HS-5 (cell line): ENCODE measurements around the gene CIP2A.
"Not testable (repeated sequence)": the region's sequence is repeated elsewhere in the genome, so short reads cannot be mapped to it uniquely, and the experiment has no call there.

Experiments
- DNase-seq: peaks from one replicate; pipeline ENCODE4 v3.0.0-alpha.2; 2012; ENCODE audit warnings: low read depth

Gene CIP2A

DNA sequence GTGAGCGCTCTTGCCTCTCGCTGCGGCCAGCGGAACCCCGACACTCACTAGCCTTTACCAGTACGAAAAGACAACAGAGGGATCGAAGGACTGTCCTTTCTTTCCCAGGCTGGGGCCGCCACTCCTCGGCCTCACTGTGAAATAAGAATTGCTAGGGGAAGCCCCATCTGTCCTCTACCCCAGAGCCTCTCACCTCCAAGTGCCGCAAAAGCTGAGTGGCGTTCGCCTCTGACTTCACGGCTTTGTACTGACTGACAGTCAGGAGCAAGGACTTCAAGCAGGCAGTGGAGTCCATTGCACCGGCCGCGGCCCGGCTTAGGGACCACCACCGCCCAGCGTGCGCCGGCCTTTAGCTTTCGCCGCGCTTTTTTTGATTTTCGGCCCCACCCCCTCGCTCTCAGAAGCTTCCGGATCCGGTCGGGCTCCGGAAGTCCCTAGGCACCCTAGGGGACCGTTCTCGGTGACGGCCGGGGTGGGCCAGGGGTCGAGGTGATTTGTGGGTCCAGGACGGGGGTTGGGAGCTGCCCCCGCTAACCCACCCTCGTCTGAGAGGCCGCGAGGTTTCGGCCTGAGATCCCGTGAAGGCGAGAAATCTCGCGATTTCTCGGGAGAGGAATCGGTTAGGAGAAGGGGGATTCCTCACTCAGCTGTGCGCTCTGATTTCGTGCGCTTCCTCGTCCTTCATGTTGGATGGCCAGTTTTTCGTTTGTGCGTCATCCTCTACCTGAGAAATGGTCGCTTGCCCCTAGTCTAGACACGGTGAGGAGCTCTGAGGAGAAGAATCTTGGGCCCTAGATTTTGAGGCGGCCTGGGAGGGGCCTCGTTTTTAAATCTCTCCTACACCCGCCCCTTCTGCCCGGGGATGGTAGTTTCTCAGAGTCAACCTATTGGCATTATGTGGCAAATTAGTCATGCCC lies at the start of gene CIP2A, which contains the start of gene DZIP3:
Gene CIP2A, minus strand, starts transcription at position 358 of the 917 bp plus-strand sequence. Its CDS starts 63 bp downstream, at position 295.
Gene DZIP3, plus strand, starts transcription at position 642 of the 917 bp plus-strand sequence. CDS start 15,685 bp downstream, outside the sequence.
- peak; percentile 82 for DNase-seq

DNA sequence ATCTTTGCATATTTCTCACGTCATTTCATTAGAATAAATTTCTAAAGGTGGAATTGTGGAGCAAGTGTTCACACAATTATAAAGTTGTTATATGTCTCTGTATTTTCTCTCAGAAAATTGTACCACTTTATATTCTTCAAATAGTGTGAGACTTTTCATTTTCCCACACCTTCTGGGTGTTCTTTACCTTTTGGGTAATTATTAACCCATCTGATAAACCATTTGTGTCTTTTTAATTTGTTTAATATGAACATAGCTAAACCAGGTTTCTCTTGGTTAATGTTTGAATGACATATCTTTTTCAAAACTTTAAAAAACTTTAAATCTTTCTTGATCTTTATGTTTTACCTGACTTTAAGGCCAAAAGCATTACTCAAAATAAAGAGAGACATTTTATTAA lies 40.7 kb upstream of the CIP2A start:
- DNase-seq: no peak

DNA sequence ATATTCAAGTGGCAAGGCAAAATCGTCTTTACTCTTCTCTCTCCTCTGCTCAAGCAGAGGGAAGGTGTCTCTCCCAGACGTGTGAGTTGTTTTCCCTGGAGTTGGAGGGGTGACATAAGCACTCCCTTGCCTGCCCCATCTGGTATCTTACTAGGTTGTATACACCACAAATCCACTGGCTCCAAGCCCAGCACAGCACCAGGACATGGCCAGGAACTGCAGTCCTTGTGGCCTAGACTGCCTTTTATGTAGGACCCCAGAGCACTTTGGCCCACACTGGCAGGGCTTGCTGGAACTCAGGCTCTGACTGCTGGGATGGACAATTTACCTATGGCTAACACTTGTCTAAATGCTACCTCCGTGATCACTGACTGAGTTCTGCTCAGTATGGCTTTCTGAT lies 34.3 kb upstream of the CIP2A start:
- no peak for DNase-seq

DNA sequence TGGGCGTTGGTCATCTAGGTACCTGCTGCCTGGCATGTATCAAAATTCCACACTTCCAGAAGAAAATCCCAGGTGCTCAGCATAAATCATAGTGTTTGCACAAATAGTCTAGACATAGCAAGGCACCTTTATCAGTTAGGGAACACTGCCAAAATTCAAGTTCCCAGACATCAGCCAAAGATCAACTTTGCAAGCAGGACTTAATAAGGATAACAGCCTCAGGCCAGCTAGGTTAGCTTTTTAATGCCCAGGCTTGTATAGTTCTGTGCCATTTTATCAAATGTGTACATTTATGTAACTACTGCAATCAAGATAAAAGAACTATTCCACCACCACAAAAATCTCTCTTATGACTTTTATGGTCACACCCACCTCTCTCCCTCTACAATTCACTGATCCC lies 31.0 kb upstream of the CIP2A start:
- no peak for DNase-seq

DNA sequence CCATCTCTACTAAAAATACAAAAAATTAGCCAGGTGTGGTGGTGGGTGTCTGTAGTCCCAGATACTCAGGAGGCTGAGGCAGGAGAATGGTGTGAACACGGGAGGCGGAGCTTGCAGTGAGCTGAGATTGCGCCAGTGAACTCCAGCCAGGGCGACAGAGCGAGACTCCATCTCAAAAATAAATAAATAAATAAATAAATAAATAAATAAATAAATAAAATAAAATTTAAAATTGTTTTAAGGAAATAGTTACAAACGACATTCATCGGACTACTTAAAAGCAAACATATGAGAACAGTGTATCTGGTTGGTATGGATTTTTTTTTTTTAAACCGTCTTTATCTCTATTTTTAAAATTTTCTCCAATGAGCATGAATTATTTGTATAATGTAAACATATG lies 26.9 kb upstream of the CIP2A start:
- not testable (repeated sequence) for DNase-seq

DNA sequence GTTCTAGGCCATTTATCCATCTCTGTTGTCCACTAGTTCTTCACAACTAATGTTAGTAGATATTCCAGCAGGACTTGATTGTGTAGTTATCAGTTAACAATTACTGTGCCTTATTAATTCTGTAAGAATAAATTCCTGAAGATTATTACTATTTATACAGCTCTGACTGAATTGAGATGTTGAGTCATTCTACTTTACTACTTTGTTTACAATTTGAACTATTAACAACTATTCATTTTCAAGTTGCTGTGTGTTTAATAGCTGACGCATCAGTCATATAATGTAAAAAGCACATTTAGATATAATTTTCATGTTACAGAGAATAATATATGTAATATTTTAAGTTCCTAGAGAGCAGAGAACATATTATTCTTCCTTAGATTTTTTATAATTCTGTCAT lies 21.4 kb upstream of the CIP2A start:
- DNase-seq: no peak

DNA sequence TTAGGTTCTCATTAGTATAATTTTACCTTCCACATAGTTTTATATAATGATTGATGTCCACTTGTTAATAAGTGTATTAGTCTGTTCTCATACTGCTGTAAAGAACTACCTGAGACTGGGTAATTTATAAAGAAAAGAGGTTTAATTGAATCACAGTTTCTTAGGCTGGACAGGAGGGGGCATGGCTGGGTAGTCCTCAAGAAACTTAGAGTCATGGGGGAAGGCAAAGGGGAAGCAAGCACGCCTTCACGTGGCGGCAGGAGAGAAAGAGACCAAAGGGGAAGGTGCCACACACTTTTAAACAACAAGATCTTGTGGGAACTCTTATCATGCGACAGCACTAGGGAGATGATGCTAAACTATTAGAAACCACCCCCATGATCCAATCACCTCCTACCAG lies 19.5 kb upstream of the CIP2A start:
- DNase-seq: no peak

DNA sequence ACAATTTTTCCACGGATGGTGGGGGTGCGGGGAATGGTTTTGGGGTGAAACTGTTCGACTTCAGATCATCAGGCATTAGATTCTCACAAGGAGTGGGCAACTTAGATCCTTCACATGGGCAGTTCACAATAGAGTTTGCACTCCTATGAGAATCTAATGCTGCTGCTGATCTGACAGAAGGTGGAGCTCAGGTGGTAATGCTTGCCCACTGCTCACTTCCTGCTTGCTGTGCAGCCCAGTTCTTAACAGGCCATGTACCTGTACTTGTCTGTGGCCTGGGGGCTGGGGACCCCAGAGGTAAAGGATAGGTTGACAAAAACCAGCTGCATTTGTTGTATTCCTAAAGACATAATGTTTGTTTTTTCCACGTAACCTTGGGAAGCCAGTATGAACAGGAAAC lies 16.3 kb upstream of the CIP2A start:
- DNase-seq: no peak

DNA sequence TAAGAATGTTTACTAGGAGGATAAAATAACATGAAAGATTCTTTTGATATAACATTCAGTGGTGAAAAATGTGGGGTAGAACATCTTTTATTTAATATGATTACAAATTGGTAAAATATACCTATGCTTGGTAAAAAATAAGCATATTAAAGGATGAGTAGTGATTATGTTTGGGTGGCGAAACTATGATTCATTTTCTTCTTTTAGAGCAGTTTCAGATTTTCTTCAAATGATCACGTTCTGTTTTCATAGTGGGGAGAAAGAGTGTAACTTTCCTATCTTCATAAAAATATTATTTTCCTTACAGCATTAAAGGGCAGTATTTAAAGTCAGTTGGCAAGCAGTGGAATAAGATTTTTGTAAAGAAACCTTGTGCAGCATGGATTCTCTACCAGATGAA lies 15.8 kb upstream of the CIP2A start:
- no peak for DNase-seq

DNA sequence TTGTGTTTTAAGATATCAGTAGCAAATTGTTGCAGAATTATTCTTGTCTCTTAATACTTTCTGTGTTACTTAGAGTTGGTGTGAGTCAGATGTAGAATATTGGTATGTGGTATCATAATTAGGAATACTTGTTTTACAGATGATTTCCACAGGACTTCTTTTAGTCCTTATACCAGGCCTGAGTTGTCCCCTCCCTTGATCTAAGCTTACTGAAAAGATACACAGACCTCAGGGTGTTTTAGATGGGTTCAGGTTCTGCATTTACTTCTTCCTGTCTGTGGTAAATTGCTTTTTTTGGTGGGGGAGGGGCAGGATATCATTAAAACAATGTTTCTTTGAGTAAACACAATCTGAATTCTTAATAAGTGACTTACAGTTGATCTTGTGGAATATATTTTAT lies 14.5 kb upstream of the CIP2A start:
- DNase-seq: no peak

DNA sequence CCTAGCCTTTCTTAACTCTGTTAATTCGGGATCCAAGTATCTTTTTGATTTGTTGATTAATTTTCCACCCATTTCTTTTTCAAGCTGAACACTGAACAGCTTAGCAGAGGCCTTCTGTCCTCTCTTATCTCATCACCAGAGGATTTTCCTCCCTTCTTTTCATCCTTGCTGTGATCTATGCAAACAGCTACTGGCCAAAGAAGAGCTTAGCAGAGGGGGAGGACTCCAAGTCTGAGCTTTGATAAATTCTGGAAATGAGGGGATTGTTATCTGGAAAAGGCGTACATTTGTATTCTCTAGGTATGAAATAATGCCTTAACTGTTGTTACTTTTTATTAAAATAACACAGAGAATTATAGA lies 13.7 kb upstream of the CIP2A start:
- no peak for DNase-seq

DNA sequence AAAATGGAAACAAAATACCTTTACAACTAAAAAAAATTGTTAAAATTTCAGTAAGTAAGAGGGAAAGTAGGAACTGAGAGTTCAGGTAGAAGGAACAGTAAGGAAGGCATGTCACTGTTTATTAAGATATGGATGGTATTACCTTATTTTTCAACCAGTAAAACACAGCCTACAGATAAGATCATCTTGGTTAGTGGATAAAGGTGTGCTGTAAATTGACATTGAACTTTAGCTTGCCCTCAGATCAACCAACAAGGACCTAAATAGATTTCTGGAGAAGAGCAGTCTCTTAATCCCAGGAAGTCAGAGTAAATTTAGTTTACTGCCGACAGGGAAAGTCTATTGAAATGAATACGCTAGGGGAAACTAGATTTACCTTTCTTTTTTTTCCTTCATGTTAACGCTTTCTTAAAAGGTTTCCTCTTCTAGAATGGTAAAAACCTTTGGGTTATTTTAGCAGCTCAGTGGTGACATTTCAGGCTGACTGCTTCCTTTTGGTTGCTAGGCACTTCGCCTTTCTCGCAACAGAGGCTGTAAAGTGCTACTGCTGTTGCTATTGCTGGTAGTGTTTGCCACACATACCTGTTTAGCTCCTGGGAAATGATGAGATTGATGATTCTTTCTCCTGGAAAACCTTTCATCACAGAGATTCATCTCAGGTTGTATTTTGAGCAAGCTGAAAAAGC lies 13.2 kb upstream of the CIP2A start:
- no peak for DNase-seq

DNA sequence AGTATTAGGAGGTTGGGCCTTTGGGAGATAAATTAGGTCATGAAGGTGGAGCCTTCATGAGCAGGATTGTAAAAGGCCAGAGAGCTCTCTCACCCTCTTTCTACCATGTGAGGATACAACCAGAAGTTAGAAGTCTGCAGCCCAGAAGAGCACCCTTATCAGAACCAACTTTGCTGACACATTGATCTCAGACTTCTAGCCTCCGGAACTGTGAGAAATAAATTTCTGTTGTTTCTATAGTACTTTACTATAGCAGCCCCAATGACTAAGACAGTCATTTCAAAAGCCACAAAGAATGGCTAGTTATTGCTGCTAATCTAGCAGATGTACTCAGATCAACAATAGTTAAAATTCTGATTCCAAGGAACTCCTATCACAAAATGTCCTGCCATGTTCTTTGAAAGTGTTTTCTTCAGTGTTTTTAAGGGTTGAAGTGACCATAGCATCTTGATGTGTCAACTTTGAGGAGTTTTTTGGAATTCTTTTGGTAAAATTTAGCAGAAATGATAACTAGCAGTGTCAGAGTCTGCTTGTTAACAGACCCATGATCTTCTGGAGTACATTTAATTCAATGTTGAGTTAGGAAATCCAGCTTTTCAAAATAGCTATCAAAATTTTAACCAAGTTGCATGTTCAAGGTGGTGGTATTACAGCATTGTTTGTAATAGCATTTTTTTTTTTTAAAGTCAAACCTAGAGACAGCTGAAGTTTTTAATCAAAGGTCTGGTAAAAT lies 10.6 kb upstream of the CIP2A start:
- no peak for DNase-seq

DNA sequence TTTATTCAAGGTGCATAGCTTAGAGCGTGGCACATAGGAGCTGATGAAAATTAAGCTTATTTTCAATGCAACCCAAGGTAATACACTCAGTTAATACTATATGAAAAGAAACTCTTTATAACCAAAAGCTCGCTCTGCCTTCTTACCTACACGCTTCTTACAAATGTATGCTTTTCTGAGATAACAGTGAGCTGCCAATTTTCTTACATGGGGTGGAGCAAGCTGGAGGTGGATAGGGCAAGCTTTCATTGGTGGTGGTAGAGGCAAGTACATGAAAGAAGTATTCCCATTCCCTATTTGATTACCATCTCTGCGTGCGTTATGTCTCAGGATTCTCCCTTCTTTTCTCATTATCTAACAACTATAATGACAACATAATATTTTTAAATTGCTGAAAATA lies 9.1 kb upstream of the CIP2A start:
- DNase-seq: no peak

DNA sequence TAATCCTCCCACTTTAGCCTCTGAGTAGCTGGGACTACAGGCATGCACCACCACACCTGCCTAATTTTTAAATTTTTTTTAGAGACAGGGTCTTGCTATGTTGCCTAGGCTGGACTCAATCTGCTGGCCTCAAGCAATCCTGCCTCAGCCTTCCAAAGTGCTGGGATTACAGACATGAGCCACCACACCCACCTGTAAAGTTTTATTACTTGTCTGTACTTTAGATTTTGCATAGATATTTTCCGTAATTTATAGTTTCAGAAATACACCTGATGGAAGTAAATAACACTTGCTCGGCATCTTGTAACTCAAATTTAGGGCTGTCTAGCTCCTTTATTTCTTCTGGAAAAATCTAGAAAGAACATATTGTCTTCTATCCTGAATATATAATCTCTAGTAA lies 6.1 kb upstream of the CIP2A start:
- no peak for DNase-seq

DNA sequence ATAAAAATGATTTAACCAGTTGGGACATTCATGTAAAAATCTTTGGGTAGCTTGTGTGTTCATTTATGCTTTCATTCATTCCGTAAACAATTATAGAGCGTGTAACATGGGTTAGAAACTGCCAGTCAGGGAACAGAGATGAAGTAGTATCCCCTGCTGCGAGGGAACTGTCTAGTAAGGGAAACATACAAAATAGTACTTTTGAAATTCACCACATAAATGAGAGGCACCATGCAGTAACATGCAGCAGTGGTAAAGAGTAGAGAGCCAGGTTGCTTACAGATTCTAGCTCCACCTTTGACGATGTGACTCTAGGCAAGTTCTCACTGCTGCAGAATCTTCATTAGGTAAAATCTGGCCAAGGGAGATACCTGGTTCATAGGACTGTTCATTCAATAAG lies 1.2 kb upstream of the CIP2A start:
- no peak for DNase-seq

DNA sequence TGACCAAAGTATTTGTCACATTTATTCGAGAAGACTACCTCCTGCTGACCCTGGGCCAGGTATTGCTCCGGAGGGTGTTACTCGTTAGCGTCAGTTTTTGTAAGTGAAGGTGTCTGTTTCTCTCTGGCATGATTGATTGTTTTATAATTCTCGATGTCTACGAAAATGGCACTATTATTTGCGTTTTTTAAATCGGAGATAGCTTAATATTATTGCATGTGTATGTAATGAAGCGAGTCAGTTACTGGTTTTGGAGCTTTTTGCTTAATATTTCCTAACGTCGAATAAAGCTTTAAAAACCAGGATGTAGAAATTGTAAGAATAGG lies 723 bp upstream of the CIP2A start:
- no peak for DNase-seq

DNA sequence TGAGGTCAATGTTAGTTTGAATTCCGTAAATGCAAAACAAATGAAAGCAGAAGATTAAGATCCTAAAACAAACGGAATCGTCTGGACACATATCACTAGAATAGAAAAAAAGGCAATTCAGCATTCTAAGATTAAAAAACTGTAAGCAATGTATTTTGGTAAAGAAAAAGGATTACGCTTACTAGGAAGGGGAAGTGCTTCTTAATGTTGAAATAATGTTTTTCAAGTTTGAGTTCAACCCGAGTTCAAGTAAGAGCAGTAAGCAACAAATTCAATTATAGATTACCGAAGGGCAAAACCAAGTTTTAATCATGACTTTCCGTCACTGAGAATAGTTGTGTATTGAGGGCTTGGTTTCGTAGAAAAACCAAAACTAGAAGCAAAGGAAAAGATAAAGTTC lies 637 bp downstream of the CIP2A start:
- DNase-seq: no peak

DNA sequence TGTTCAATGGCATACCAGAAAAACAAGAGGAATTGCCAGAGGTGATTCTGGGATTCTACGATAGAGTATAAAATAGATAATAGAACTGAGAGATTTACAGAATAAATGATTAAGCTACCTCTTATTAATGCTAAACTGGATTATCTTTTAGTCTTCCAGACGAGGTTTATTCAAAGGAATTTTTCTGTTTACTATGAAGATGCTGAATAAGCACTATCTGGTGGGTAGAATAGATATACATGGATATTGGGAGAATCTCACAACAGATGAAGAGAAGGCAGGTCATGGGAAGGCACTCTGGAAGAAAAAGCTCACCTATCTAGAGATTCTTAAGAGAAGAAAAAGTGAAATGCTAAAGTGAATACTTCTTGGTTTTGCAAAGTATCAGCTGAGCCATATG lies 11.2 kb downstream of the CIP2A start:
- DNase-seq: no peak

DNA sequence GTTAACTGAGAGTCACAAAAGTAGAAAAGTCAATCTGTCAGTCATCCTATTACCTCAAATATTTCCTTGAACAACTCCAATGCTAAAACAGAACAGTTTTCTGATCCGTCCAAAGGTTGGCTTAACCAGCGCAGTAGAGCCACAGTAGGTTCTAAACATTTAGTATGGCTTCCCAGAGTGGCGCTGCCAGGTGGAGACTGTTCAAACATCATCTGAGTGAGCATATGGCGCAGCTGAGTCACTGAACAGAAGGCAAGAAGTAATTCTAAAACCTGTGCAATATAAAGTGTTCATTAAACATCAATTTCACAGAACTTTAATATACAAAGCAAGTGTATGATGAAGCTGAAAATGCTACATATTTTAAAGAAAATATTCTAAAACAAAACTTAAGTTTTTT lies 19.9 kb downstream of the CIP2A start:
- DNase-seq: no peak

DNA sequence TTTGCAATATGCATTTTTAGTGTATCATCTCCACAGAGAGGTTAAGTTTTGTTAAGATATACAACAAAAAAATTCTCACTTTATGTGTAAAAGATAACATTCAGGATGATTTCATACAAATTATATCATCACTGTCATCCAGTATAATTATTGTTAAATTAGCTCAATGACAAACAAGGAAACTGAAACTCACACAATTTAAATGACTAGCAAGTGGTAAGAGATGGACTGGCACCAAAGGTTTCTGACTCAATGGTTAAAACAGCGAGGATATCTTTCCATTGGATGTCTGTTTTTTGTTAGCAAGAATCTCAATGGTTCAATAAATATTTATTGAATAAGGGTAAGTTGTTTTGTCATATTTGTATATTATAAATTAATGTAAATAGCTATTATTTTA lies 22.6 kb downstream of the CIP2A start:
- DNase-seq: no peak

DNA sequence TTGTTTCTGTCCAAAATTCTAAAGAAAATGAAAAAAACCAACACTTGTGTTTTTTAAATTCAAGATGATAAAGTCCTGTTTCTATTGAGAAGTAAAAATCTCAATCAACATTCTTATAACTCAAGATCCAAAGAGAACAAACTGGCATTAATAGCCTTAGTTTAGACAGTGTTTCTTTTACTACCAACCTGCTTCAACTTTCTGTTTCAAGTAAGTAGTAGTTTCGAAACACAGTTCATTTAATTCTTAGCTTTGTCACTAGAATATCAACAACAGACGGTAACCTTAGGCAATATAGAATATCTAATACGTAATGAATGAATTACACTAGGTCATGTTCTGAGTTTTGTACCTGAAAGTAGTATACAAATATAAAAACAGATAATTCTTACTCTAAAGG lies 23.7 kb downstream of the CIP2A start:
- DNase-seq: no peak

DNA sequence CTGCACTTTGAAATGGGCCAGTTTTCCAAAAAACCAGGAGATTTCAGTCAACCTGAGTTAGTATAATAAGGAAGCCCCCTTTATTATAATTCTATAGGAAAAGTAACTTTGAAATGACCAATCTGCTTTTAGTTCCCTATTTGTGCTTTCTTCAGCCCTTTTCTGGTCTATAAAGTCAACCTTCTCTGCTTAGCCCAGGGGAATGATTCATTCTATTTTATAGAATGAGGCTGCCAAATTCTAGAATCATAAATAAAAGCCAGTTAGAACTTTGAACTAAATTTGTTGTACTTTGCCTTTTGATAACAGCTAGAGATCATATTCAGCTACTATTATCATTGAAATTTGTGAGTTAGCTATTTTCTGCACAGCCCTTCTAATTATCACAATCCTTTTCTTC lies 24.7 kb downstream of the CIP2A start:
- no peak for DNase-seq
